Uterus (tissue), 2 donors: ENCODE data around the gene FOXA3.

ENCODE experiments used
- POLR2A ChIP-seq, 2 donors: fragments of 450-650 bp; IDR thresholded peaks; one replicate each; pipeline ENCODE4 v1.6.1; 2016; ENCODE audit warnings: antibody characterized with exemption in 2 of 2, mild to moderate bottlenecking in 1 of 2, moderate library complexity in 1 of 2
- TF ChIP-seq, protein P1 (sequence below), 4 experiments: fragments of 200-600 bp in 2 of 4; fragments of 450-650 bp in 2 of 4; sonication (generic) in 2 of 4; IDR thresholded peaks; one replicate each; pipeline ENCODE4 v1.5.1; 2016 to 2019; ENCODE audit warnings: antibody characterized with exemption in 4 of 4, mild to moderate bottlenecking in 2 of 4, moderate library complexity in 1 of 4

DNA sequence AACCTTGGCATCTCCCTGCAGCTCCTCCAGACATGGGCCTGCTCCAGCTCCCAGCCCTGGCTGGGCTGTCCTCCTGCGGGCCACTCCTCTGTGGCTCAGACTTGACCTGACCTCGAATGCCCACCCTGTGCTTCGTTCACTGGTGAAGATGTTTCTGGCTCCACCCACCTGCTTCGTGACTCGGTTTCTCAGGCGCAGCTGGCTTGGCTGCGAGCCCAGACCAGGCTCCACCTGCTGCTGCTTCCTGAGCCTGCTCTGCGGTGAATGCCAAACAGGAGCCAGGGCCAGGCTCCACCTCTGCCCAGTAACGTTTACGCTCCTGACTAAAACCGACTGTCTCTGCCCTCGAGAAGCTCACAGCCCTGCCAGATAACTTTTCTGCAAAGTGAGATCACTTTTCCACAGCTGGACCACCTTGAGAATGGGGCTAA is 40.1 kb upstream of the FOXA3 start:
- TF ChIP-seq POLR2A (IDR thresholded peaks at IDR 0.05), result no peak
- TF ChIP-seq, protein P1, sequence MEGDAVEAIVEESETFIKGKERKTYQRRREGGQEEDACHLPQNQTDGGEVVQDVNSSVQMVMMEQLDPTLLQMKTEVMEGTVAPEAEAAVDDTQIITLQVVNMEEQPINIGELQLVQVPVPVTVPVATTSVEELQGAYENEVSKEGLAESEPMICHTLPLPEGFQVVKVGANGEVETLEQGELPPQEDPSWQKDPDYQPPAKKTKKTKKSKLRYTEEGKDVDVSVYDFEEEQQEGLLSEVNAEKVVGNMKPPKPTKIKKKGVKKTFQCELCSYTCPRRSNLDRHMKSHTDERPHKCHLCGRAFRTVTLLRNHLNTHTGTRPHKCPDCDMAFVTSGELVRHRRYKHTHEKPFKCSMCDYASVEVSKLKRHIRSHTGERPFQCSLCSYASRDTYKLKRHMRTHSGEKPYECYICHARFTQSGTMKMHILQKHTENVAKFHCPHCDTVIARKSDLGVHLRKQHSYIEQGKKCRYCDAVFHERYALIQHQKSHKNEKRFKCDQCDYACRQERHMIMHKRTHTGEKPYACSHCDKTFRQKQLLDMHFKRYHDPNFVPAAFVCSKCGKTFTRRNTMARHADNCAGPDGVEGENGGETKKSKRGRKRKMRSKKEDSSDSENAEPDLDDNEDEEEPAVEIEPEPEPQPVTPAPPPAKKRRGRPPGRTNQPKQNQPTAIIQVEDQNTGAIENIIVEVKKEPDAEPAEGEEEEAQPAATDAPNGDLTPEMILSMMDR (IDR thresholded peaks at IDR 0.05), result no peak
